Stimulated activated CD4-positive, alpha-beta T cell treated with anti-CD3 and anti-CD28 coated beads, Interleukin-1b, Interleukin-23, amount 100 ng/mL, for 4 hours (primary cell): ENCODE measurements around the gene CLEC4A.
"Not testable (repeated sequence)": the region's sequence is repeated elsewhere in the genome, so short reads cannot be mapped to it uniquely, and the experiment has no call there.

Experiments used
- DNase-seq, 2 donors: peaks; one replicate each; pipeline ENCODE4 v3.0.0-alpha.2; 2020; ENCODE audit warnings: low read depth in 2 of 2

Gene CLEC4A

GRCh38 chr12:8133636-8134397 is 10.4 kb downstream of the CLEC4A start:
- not testable (repeated sequence) for DNase-seq

DNA sequence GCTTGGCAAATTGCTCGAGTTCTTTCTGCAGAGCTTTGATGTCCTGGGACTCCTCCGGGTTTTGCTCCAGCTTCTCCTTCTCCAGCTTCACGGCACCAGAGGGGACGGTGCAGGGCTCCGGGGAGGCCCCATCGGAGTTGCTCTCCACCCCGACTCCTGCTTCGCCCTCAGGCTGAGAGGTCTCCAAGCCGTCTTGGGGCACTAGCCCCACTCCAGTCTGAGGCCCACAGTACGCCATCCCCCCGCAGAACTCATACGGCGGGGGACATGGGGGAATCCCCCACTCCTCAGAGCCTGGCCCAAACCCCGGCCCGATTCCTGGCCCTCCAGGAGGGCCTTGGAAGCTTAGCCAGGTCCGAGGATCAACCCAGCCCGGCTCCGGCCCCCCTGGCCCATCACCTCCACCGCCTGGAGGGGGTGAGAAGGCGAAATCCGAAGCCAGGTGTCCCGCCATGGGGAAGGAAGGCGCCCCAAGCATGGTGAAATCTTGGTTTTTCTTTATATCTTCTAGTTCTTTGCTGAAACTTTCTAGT is 11.0 kb downstream of the CLEC4A start:
- DNase-seq, result not testable (repeated sequence)

DNA sequence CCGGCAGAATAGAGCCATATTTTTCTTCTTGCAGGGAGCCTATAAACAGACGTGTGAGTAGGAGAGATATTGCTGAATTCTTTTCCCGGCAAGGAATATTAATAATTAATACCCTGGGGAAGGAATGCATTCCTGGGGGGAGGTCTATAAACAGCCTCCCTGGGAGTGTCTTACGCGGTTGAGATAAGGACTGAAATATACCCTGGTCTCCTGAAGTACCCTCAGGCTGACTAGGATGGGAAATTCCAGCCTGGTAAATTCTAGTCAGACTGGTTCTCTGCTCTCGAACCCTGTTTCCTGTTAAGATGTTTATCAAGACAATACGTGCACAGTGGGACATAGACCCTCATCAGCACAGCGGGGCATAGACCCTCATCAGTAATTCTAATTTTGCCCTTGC is 18.2 kb downstream of the CLEC4A start:
- not testable (repeated sequence) for DNase-seq

DNA sequence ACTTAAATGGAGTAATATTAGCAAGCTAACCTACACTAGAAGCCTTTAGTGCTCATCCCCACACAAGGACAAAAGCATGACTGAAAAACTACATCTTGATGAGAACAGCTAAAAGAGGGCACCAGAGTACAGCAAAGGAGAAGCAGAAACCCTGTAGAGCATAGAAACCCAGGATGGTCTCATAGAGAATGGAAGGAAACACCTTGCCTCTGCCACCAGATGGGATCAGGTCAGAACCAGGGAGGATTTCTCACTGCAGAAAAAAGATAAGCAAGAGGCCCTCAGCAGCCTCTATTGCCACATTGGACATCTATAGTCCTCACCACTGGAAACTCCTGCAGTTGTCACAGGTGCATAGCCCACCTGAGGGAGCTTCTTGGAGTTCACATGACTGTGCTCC is 19.8 kb downstream of the CLEC4A start:
- no peak for DNase-seq

DNA sequence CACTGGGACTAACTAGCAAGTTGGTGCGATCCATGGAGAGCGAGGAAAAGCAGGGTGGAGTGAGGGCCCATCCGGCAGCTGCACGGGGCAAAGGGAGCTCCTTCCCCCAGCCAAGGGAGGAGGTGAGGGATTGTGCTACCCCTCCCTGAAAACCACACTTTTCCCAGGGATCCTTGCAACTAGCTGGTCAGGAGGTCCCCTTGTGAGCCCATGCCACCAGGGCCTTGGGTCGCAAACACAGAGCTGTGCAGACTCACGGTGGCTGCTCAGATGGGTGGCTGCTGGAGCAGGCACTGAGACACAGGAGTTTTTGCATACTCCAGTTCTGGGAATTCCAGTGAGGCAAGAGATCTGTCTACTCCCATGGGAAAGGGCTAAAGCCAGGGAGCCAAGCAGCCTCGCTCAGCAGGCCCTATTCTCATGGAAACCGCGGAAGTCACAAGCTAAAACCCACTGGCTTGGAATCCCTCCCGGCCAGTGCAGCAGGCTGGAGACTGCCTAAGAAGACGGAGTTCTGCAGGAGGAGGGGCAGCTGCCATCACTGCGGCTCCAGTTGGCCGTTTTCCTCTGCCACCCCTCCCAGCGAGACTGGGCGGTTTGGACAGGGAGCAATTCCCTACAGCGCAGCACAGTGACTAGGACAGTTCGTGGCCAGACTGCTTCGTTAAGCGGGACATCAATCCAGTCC is 22.5 kb downstream of the CLEC4A start:
- DNase-seq, result no peak

GRCh38 chr12:8146442-8146771 is 23.0 kb downstream of the CLEC4A start:
- DNase-seq, result no peak

DNA sequence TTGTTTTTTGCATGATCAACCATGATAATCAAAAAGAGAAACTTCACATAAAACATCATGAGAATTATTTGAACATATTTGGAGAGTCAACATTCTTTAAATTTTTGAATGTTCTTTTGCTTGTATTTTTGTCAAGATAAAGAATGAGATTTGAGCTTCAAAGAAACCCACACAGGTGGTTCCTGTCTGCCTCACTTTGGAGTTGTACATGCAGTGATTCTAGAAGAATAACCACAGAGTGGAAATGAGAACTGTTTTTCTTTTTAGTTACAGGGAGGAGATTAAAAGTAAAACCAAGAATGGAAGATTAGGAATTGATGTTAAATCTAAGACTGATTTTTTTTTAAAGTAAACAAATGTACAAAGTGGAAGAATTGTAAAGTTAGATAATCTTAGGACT is 31.1 kb downstream of the CLEC4A start:
- DNase-seq, result no peak

- DNase-seq, result no peak
Measured at GRCh38 chr12:8156416-8156815, 33.0 kb downstream of the CLEC4A start.

- no peak for DNase-seq
Measured at GRCh38 chr12:8156845-8157244, 33.4 kb downstream of the CLEC4A start, which contains the start of gene ZNF705A. ZNF705A (plus strand) TSS chr12:8157015; CDS start chr12:8172626, 15,611 bp downstream.

GRCh38 chr12:8157484-8158198 is 34.2 kb downstream of the CLEC4A start:
- no peak for DNase-seq

DNA sequence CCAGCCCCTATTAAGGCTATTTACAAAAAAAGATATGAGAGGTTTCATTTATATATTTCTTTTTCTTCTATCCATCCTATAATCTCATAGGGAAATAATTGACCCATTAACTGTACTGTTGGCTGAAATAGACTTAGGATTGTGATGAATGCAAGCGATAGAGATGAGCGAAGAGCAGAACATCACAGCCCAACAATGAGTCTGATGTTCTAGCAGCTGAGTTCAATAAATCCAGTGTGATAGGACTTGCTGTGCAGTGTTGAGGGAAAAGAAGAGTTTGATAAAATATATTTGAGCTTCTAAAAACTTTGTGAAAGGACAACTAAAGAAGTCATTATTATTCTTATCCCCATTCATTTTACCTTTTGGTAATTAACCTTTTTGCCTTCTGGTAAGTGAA is 49.5 kb downstream of the CLEC4A start:
- not testable (repeated sequence) for DNase-seq

DNA sequence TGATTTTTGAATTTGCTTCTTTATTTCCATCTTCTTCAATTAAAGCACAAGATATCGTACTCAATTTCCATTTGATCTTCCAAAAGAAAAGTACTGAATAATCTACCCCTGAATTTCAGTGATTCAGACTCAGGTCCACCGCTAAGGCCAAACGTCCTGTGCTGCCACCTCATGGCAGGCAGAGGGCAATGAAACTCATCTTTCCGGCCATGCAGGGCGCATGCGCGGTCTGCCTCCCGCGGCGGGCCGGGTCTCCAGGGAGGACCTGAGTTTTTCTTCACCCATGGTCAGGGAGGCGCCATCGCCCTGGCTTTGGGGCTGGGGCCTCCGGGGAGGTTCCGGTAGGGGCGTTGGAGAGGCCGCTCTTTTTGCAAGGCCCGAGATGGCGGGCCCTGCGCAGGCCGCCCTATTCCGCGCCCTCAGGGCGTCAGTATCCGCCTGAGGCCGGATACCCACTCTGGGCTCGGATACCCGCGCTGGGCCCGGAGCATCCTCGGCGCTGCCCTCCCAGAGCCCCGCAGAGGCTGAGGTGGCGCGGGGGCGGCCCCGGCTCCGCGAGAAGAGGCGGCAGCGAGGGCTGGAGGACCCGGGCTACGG is 56.7 kb downstream of the CLEC4A start:
- DNase-seq, result peak; percentile 46 to 63

DNA sequence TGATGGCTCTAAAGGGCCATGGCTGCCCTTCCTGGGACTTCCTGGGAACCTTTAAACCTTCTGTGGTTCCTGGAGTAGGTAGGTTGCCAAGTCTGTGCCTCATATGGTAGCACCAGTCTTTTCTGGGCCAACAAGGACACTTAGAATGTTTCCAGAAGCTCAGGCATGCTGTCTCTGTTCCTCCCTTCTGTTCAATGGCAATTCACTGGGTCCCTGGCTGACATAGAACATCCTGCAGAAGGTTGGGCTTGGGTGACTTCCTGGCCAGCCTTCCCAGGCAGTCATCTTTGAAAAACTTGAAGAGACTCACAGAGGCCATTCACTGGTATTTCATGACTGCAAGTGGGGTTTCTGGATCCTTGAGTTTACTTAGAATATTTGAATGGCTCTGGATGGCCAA is 57.9 kb downstream of the CLEC4A start:
- DNase-seq, result not testable (repeated sequence)

GRCh38 chr12:8182923-8183322 is 59.5 kb downstream of the CLEC4A start:
- not testable (repeated sequence) for DNase-seq

DNA sequence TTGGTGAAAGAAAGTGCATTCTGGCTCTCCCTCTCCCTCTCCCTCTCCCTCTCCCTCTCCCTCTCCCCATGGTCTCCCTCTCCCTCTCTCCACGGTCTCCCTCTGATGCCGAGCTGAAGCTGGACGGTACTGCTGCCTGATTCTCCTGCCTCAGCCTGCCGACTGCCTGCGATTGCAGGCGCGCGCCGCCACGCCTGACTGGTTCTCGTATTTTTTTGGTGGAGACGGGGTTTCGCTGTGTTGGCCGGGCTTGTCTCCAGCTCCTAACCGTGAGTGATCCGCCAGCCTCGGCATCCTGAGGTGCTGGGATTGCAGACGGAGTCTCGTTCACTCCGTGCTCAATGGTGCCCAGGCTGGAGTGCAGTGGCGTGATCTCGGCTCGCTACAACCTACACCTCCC is 59.9 kb downstream of the CLEC4A start:
- not testable (repeated sequence) for DNase-seq

DNA sequence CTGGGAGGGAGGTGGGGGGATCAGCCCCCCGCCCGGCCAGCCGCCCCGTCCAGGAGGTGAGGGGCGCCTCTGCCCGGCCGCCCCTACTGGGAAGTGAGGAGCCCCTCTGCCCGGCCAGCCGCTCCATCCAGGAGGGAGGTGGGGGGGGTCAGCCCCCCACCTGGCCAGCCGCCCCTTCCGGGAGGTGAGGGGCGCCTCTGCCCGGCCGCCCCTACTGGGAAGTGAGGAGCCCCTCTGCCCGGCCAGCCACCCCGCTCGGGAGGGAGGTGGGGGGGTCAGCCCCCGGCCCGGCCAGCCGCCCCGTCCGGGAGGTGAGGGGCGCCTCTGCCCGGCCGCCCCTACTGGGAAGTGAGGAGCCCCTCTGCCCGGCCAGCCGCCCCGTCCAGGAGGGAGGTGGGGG is 60.8 kb downstream of the CLEC4A start:
- not testable (repeated sequence) for DNase-seq

- not testable (repeated sequence) for DNase-seq
Measured at GRCh38 chr12:8188088-8188487, 64.7 kb downstream of the CLEC4A start.
